GM12891 (cell line): ENCODE measurements around the gene OR6N2.

Source experiments
- PAX5 ChIP-seq: IDR thresholded peaks from 2 replicates; pipeline ENCODE4 v1.6.1; 2011; ENCODE audit warnings: low read length, moderate library complexity, mild to moderate bottlenecking; ENCODE audit not compliant: insufficient read depth, severe bottlenecking
- POLR2A ChIP-seq: IDR thresholded peaks from 2 replicates; pipeline ENCODE4 v1.6.1; 2011; ENCODE audit warnings: low read depth, low read length, control low read depth
- POLR2AphosphoS5 ChIP-seq: IDR thresholded peaks from 2 replicates; pipeline ENCODE4 v1.6.1; 2011; ENCODE audit warnings: low read depth, low read length, control low read depth
- POU2F2 ChIP-seq: IDR thresholded peaks from 2 replicates; pipeline ENCODE4 v1.6.1; 2011; ENCODE audit warnings: low read depth, mild to moderate bottlenecking, control low read depth, low read length, moderate library complexity
- SPI1 ChIP-seq: IDR thresholded peaks from 2 replicates; pipeline ENCODE4 v1.6.1; 2011; ENCODE audit warnings: low read depth, low read length, control low read depth
- TAF1 ChIP-seq: IDR thresholded peaks from 2 replicates; pipeline ENCODE4 v1.6.1; 2011; ENCODE audit warnings: low read depth, low read length, control low read depth

DNA sequence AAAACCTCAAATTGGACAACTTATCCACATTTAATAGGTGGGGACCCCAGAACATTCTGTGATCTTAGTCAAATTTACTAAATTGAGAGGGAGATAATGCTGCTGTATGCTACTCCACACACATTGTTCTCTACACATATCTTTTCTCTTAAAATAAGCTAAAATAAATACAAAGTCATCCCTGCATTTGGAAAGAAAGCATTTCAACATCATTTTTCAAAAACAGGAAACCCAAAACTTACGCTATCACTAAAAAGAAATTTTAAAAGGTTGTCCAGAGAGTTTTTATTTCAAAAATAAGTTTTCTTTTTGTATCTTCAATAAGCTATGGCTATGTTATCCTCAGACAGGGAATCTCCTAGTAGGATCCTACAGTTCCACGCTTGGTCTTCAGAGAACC lies 19.5 kb upstream of the OR6N2 start:
- no peak for TF ChIP-seq POLR2A
- no peak for TF ChIP-seq POLR2AphosphoS5
- no peak for TF ChIP-seq PAX5
- no peak for TF ChIP-seq TAF1
- TF ChIP-seq SPI1 = no peak
- TF ChIP-seq POU2F2 = no peak
